GOT3 (cell line): ENCODE results near the gene EIF2D.
"Not testable (repeated sequence)": the region's sequence is repeated elsewhere in the genome, so short reads cannot be mapped to it uniquely, and the experiment has no call there.

Experiments used
- DNase-seq: peaks from one replicate; lab custom pipeline; 2025; ENCODE audit warnings: mixed read lengths; lab: John Stamatoyannopoulos, UW

Gene EIF2D

GRCh38 chr1:206635080-206635977, 23.1 kb upstream of the EIF2D start, which contains the start of gene DYRK3:
TSS of gene DYRK3 (plus strand) at chr1:206635536. CDS start at chr1:206635704, 168 bp downstream.
- DNase-seq, result peak; percentile 85

GRCh38 chr1:206634365-206635079, 22.3 kb upstream of the EIF2D start:
- DNase-seq, result peak; percentile 51

GRCh38 chr1:206633708-206634121, 21.4 kb upstream of the EIF2D start:
- DNase-seq, result no peak

- DNase-seq, result no peak
These were observed 18.8 kb upstream of the EIF2D start for GRCh38 chr1:206631085-206631509.

GRCh38 chr1:206628916-206629315, 16.7 kb upstream of the EIF2D start:
- no peak for DNase-seq

GRCh38 chr1:206626396-206626795, 14.1 kb upstream of the EIF2D start:
- DNase-seq, result not testable (repeated sequence)

- no peak for DNase-seq
These were observed 2.9 kb downstream of the EIF2D start for GRCh38 chr1:206609229-206609991.

- DNase-seq, result no peak
These were observed 4.1 kb downstream of the EIF2D start for GRCh38 chr1:206608108-206608698.

- DNase-seq, result no peak
These were observed 5.4 kb downstream of the EIF2D start for GRCh38 chr1:206606867-206607266.

- no peak for DNase-seq
These were observed 7.4 kb downstream of the EIF2D start for GRCh38 chr1:206604861-206605260.

GRCh38 chr1:206600527-206600926, 11.7 kb downstream of the EIF2D start:
- no peak for DNase-seq

GRCh38 chr1:206596319-206596666, 16.0 kb downstream of the EIF2D start:
- no peak for DNase-seq

GRCh38 chr1:206595581-206596318, 16.5 kb downstream of the EIF2D start:
- no peak for DNase-seq

GRCh38 chr1:206593351-206593925, 18.8 kb downstream of the EIF2D start:
- no peak for DNase-seq

- no peak for DNase-seq
These were observed 20.6 kb downstream of the EIF2D start for GRCh38 chr1:206591696-206592095.

- no peak for DNase-seq
These were observed 21.0 kb downstream of the EIF2D start for GRCh38 chr1:206591226-206591625.

GRCh38 chr1:206590025-206590758, 22.1 kb downstream of the EIF2D start:
- DNase-seq, result no peak

- DNase-seq, result no peak
These were observed 23.1 kb downstream of the EIF2D start for GRCh38 chr1:206589206-206589605.

GRCh38 chr1:206588492-206588891, 23.8 kb downstream of the EIF2D start:
- DNase-seq, result no peak

- no peak for DNase-seq
These were observed 24.4 kb downstream of the EIF2D start for GRCh38 chr1:206587904-206588303.
